GM21381 (cell line): ENCODE measurements around the gene NCKAP5.

ENCODE experiments used
- ATAC-seq: cut with Tn5 transposase; IDR thresholded peaks from one replicate; pipeline ENCODE4 v1.9.1; 2021; ENCODE audit warnings: mild to moderate bottlenecking, moderate library complexity; ENCODE audit not compliant: unreplicated experiment

Gene NCKAP5

GRCh38 chr2:133498662-133499585, 69.3 kb downstream of the NCKAP5 start:
- ATAC-seq, result peak; percentile 47

GRCh38 chr2:133497951-133498565, 70.2 kb downstream of the NCKAP5 start:
- ATAC-seq, result no peak

GRCh38 chr2:133497270-133497893, 70.9 kb downstream of the NCKAP5 start:
- no peak for ATAC-seq

GRCh38 chr2:133496501-133497269, 71.6 kb downstream of the NCKAP5 start:
- ATAC-seq, result no peak

- ATAC-seq, result no peak
Measured at GRCh38 chr2:133495226-133495625, 73.0 kb downstream of the NCKAP5 start.

GRCh38 chr2:133492719-133493380, 75.4 kb downstream of the NCKAP5 start:
- ATAC-seq, result no peak

GRCh38 chr2:133490411-133490980, 77.8 kb downstream of the NCKAP5 start:
- no peak for ATAC-seq

- no peak for ATAC-seq
Measured at GRCh38 chr2:133489641-133490410, 78.4 kb downstream of the NCKAP5 start.

- no peak for ATAC-seq
Measured at GRCh38 chr2:133489146-133489545, 79.1 kb downstream of the NCKAP5 start.

- ATAC-seq, result no peak
Measured at GRCh38 chr2:133486771-133487191, 81.5 kb downstream of the NCKAP5 start.

GRCh38 chr2:133485868-133486267, 82.4 kb downstream of the NCKAP5 start:
- ATAC-seq, result no peak

GRCh38 chr2:133484784-133485183, 83.5 kb downstream of the NCKAP5 start:
- no peak for ATAC-seq

GRCh38 chr2:133484106-133484505, 84.2 kb downstream of the NCKAP5 start:
- no peak for ATAC-seq

- ATAC-seq, result no peak
Measured at GRCh38 chr2:133483181-133483580, 85.1 kb downstream of the NCKAP5 start.

- no peak for ATAC-seq
Measured at GRCh38 chr2:133480707-133481429, 87.4 kb downstream of the NCKAP5 start.

GRCh38 chr2:133477616-133477990, 90.7 kb downstream of the NCKAP5 start:
- no peak for ATAC-seq

GRCh38 chr2:133476931-133477615, 91.2 kb downstream of the NCKAP5 start:
- ATAC-seq, result no peak

- no peak for ATAC-seq
Measured at GRCh38 chr2:133476286-133476685, 92.0 kb downstream of the NCKAP5 start.
